H9 (cell line): Measurements from ENCODE around the gene POU6F2. TPM values are rescaled to one million over a fixed set of nuclear protein-coding genes. Genes with fewer than 3 reads are reported as not detected.

Experiments
- DNase-seq: peaks from one replicate; pipeline ENCODE4 v3.0.0-alpha.2; 2017
- H2AFZ ChIP-seq: one replicate; pipeline ENCODE4 v1.6.1; 2013; ENCODE audit warnings: mild to moderate bottlenecking, low read length, control low read depth, moderate library complexity
- H2AK5ac ChIP-seq: 2 replicates; pipeline ENCODE4 v1.6.1; 2013; ENCODE audit warnings: low read length, control low read depth, mixed read lengths; ENCODE audit not compliant: insufficient read length
- H2BK120ac ChIP-seq: one replicate; pipeline ENCODE4 v1.6.1; 2013; ENCODE audit warnings: low read depth, mild to moderate bottlenecking, low read length, control low read depth, inconsistent platforms; ENCODE audit not compliant: poor library complexity, severe bottlenecking
- H2BK12ac ChIP-seq: 2 replicates; pipeline ENCODE4 v1.6.1; 2013; ENCODE audit warnings: low read length, control low read depth, mixed read lengths, low read depth; ENCODE audit not compliant: insufficient read length
- H2BK15ac ChIP-seq: 2 replicates; pipeline ENCODE4 v1.6.1; 2013; ENCODE audit warnings: low read depth, low read length, control low read depth
- H2BK20ac ChIP-seq: one replicate; pipeline ENCODE4 v1.6.1; 2013; ENCODE audit warnings: low read depth, mild to moderate bottlenecking, low read length, control low read depth, inconsistent platforms; ENCODE audit not compliant: poor library complexity, severe bottlenecking
- H2BK5ac ChIP-seq: 2 replicates; pipeline ENCODE4 v1.6.1; 2013; ENCODE audit warnings: low read length, control low read depth, mixed read lengths; ENCODE audit not compliant: insufficient read length
- H3K14ac ChIP-seq: 2 replicates; pipeline ENCODE4 v1.6.1; 2013; ENCODE audit warnings: low read length, control low read depth; ENCODE audit not compliant: insufficient read depth
- H3K18ac ChIP-seq: 2 replicates; pipeline ENCODE4 v1.6.1; 2013; ENCODE audit warnings: low read depth, mild to moderate bottlenecking, mixed read lengths, low read length, control low read depth; ENCODE audit not compliant: insufficient read length
- H3K23ac ChIP-seq: 2 replicates; pipeline ENCODE4 v1.6.1; 2013; ENCODE audit warnings: low read length, control low read depth, mixed read lengths, low read depth; ENCODE audit not compliant: insufficient read length
- H3K23me2 ChIP-seq: 2 replicates; pipeline ENCODE4 v1.6.1; 2013; ENCODE audit warnings: low read depth, mild to moderate bottlenecking, mixed read lengths, low read length, control low read depth; ENCODE audit not compliant: insufficient read length, poor library complexity, severe bottlenecking
- H3K27ac ChIP-seq: 2 replicates; pipeline ENCODE4 v1.5.1; 2013; ENCODE audit warnings: low read length, control low read depth, mixed read lengths, low read depth; ENCODE audit not compliant: insufficient read length
- H3K27me3 ChIP-seq: 2 replicates; pipeline ENCODE4 v1.6.1; 2013; ENCODE audit warnings: low read length, control low read depth, inconsistent platforms; ENCODE audit not compliant: insufficient read depth
- H3K4ac ChIP-seq: 2 replicates; pipeline ENCODE4 v1.6.1; 2013; ENCODE audit warnings: low read depth, mild to moderate bottlenecking, control low read depth, inconsistent platforms, low read length, moderate library complexity
- H3K4me1 ChIP-seq: 2 replicates; pipeline ENCODE4 v1.6.1; 2013; ENCODE audit warnings: low read length, control low read depth, inconsistent platforms; ENCODE audit not compliant: insufficient read depth
- H3K4me2 ChIP-seq: 2 replicates; pipeline ENCODE4 v1.6.1; 2013; ENCODE audit warnings: low read length, control low read depth, mixed read lengths; ENCODE audit not compliant: insufficient read length, insufficient read depth
- H3K56ac ChIP-seq: 2 replicates; pipeline ENCODE4 v1.6.1; 2013; ENCODE audit warnings: low read depth, mild to moderate bottlenecking, mixed read lengths, low read length, control low read depth; ENCODE audit not compliant: insufficient read length
- H3K79me1 ChIP-seq: 2 replicates; pipeline ENCODE4 v1.6.1; 2013; ENCODE audit warnings: low read depth, mild to moderate bottlenecking, moderate library complexity, low read length, control low read depth, inconsistent platforms; ENCODE audit not compliant: insufficient read depth, poor library complexity, severe bottlenecking
- H3K79me2 ChIP-seq: 2 replicates; pipeline ENCODE4 v1.6.1; 2013; ENCODE audit warnings: low read length, control low read depth, inconsistent platforms; ENCODE audit not compliant: insufficient read depth
- H3K9ac ChIP-seq: 2 replicates; pipeline ENCODE4 v1.6.1; 2013; ENCODE audit warnings: low read length, control low read depth, mixed read lengths; ENCODE audit not compliant: insufficient read length; ENCODE audit errors: extremely low read depth
- H3K9me3 ChIP-seq: one replicate; pipeline ENCODE4 v1.6.1; 2013; ENCODE audit warnings: low read depth, low read length, inconsistent platforms; ENCODE audit not compliant: control insufficient read depth
- H3T11ph ChIP-seq: one replicate; pipeline ENCODE4 v1.6.1; 2013; ENCODE audit warnings: mild to moderate bottlenecking, low read length, control low read depth, inconsistent platforms
- H4K20me1 ChIP-seq: one replicate; pipeline ENCODE4 v1.6.1; 2013; ENCODE audit not compliant: control insufficient read depth, insufficient read length, insufficient read depth
- H4K5ac ChIP-seq: 2 replicates; pipeline ENCODE4 v1.6.1; 2013; ENCODE audit warnings: low read depth, mild to moderate bottlenecking, mixed read lengths, low read length, control low read depth; ENCODE audit not compliant: insufficient read length
- H4K8ac ChIP-seq: replicated peaks from 2 replicates; pipeline ENCODE4 v1.6.1; 2013; ENCODE audit warnings: low read length, control low read depth, mixed read lengths, low read depth; ENCODE audit not compliant: insufficient read length
- H4K91ac ChIP-seq: 2 replicates; pipeline ENCODE4 v1.6.1; 2013; ENCODE audit warnings: low read depth, mild to moderate bottlenecking, moderate library complexity, mixed read lengths, low read length, control low read depth; ENCODE audit not compliant: insufficient read length
- H3K27ac Mint-ChIP-seq, 3 experiments: 2 replicates in 2 of 3; 3 replicates in 1 of 3; pipeline ENCODE4 v1.8.0; 2020 to 2021; ENCODE audit warnings: mixed read lengths in 3 of 3, mild to moderate bottlenecking in 1 of 3, moderate library complexity in 1 of 3
- H3K27me3 Mint-ChIP-seq: 2 replicates; pipeline ENCODE4 v1.8.0; 2021; ENCODE audit warnings: low read depth, mild to moderate bottlenecking, moderate library complexity, mixed read lengths
- H3K36me3 Mint-ChIP-seq, 3 experiments: 2 replicates in 2 of 3; 3 replicates in 1 of 3; pipeline ENCODE4 v1.8.0; 2020 to 2021; ENCODE audit warnings: low read depth in 3 of 3, mixed read lengths in 3 of 3; ENCODE audit not compliant: insufficient read depth in 1 of 3
- H3K4me1 Mint-ChIP-seq, 2 experiments: 2 replicates each; pipeline ENCODE4 v1.8.0; 2020; ENCODE audit warnings: mixed read lengths in 2 of 2
- H3K4me3 Mint-ChIP-seq, 2 experiments: 2 replicates in 1 of 2; 3 replicates in 1 of 2; pipeline ENCODE4 v1.8.0; 2020 to 2021; ENCODE audit warnings: mild to moderate bottlenecking in 2 of 2, mixed read lengths in 2 of 2, moderate library complexity in 1 of 2
- H3K9me3 Mint-ChIP-seq, 2 experiments: 2 replicates in 1 of 2; 3 replicates in 1 of 2; pipeline ENCODE4 v1.8.0; 2020; ENCODE audit warnings: mild to moderate bottlenecking in 2 of 2, mixed read lengths in 2 of 2, moderate library complexity in 1 of 2
- WGBS: extraction: QIAGEN DNeasy Blood & Tissue Kit; methylation state at CpG from one replicate; pipeline ENCODE4 v1.1.7; 2013; ENCODE audit warnings: missing lambda C conversion rate, low lambda C conversion rate, mixed read lengths; ENCODE audit not compliant: insufficient read length; ENCODE audit errors: extremely low coverage; 5-methylcytosine and 5-hydroxymethylcytosine counted together
- total RNA-seq: library from RNA; stranded (reverse); gene quantifications from 2 replicates; pipeline ENCODE4 v1.2.1, GENCODE V29; 2021
- TF ChIP-seq, protein P1 (sequence below): fragments of 200-600 bp; sonication (generic); conservative IDR thresholded peaks from 3 replicates; pipeline ENCODE4 v1.8.0; 2021; ENCODE audit warnings: antibody characterized with exemption, mild to moderate bottlenecking

The POU6F2 gene
- total RNA-seq, 1 experiment from 2014 or later = 1.9 TPM

DNA sequence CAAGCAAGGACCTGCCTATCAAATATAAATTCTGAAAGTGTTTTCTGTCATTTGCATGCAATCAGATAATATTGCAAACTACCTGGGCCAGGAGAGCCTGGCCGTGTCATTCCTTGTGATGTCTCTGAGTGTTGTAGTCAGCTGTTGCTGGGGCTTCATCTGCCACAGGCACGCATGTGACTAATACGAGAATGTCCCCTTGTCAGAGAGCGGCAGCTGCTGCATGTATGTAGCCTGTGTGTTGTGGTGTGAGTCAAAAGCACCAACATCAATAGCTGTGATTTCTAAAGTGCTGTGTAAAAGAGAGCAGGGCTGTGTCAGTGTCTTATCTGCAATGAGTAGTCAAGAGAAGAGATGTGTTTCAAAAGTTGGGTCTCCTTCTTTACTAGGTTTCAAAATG, 155.4 kb downstream of the POU6F2 start:
- Histone ChIP-seq H2BK12ac (no peak overlapping the region), H2BK15ac (no peak overlapping the region), H3K23ac (no peak overlapping the region), H3K9me3 (no peaks in the 10 kb centered on the region), H3K18ac (no peak overlapping the region), H2AFZ (no peak overlapping the region), H3K14ac (no peak overlapping the region), H2BK20ac (no peak overlapping the region), H3K23me2 (no peaks in the 10 kb centered on the region), H4K20me1 (no peaks in the 10 kb centered on the region), H3K27ac (no peak overlapping the region), H3K9ac (no peak overlapping the region), H3K4me2 (no peak overlapping the region), H3K4me1 (no peaks in the 10 kb centered on the region), H4K5ac (no peak overlapping the region), H3K79me2 (no peaks in the 10 kb centered on the region), H4K8ac (no peak overlapping the region), H2AK5ac (no peak overlapping the region), H3K4ac (no peak overlapping the region), H2BK120ac (no peak overlapping the region), H4K91ac (no peak overlapping the region), H3K56ac (no peak overlapping the region), H3K79me1 (no peaks in the 10 kb centered on the region), H3T11ph (no peak overlapping the region), H2BK5ac (no peak overlapping the region), H3K27me3 (no peaks in the 10 kb centered on the region)
- no peaks in the 10 kb centered on the region for H3K27me3 Mint-ChIP-seq
- DNase-seq = no peak
- peaks cover 5 to 8% of the 10 kb centered on the region in 2 experiments; a peak in 2 of 5 replicates for H3K9me3 Mint-ChIP-seq
- no CpG with 5 or more reads among the region's 4 CpGs for WGBS
- peaks cover 0 to 7% (median 5%) of the 10 kb centered on the region in 3 experiments; a peak in 2 of 7 replicates for H3K36me3 Mint-ChIP-seq
- H3K4me1 Mint-ChIP-seq = peaks cover 4 to 6% of the 10 kb centered on the region in 2 experiments; a peak in 1 of 4 replicates
- H3K4me3 Mint-ChIP-seq = no peak overlapping the region
- no peak overlapping the region for H3K27ac Mint-ChIP-seq
- TF ChIP-seq, protein P1, sequence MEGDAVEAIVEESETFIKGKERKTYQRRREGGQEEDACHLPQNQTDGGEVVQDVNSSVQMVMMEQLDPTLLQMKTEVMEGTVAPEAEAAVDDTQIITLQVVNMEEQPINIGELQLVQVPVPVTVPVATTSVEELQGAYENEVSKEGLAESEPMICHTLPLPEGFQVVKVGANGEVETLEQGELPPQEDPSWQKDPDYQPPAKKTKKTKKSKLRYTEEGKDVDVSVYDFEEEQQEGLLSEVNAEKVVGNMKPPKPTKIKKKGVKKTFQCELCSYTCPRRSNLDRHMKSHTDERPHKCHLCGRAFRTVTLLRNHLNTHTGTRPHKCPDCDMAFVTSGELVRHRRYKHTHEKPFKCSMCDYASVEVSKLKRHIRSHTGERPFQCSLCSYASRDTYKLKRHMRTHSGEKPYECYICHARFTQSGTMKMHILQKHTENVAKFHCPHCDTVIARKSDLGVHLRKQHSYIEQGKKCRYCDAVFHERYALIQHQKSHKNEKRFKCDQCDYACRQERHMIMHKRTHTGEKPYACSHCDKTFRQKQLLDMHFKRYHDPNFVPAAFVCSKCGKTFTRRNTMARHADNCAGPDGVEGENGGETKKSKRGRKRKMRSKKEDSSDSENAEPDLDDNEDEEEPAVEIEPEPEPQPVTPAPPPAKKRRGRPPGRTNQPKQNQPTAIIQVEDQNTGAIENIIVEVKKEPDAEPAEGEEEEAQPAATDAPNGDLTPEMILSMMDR = no peak
